Activated T-cell treated with anti-CD3 and anti-CD28 coated beads for 4 hours (primary cell): Measurements from ENCODE around the gene IQSEC3.

ENCODE experiments used
- DNase-seq: peaks from one replicate; pipeline ENCODE4 v3.0.0-alpha.2; 2020

IQSEC3 gene

DNA sequence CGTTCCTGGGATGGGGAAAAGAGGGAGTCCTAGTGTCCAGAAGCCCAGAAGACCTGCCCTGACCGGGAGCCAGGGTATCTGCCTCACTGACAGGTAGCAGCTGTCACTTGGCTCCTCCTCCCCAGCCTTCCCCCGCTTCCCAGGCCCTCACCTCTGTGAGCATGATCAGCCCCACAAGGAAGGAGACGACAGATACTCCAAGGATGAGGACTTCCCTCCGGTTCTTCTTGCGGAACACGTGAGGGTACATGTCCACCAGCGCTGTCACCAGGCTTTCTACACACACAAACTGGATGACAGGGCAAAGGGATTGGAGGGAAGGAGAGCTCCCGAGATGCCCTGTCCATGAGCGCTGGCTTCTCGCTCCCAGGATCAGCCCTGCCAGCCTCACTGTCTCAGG lies 157.3 kb downstream of the IQSEC3 start:
- no peak for DNase-seq

DNA sequence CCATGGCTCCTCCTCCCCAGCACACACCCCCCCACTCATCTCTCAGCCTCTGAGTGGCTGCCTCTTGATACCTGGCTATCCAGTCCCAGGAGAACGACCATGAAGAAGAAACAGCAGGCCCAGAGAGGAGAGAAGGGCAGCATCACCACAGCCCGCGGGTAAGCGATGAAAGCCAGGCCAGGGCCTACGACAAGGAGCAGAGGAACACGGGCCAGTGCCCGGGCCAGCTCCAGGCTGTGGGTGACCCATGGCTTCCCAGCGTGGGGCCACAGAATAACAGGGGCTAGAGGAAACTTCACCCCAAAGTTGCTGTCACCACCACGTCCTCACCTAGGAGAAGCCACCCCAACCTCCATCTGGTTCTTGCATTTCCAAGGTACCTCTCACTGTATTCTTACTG lies 157.8 kb downstream of the IQSEC3 start:
- no peak for DNase-seq

DNA sequence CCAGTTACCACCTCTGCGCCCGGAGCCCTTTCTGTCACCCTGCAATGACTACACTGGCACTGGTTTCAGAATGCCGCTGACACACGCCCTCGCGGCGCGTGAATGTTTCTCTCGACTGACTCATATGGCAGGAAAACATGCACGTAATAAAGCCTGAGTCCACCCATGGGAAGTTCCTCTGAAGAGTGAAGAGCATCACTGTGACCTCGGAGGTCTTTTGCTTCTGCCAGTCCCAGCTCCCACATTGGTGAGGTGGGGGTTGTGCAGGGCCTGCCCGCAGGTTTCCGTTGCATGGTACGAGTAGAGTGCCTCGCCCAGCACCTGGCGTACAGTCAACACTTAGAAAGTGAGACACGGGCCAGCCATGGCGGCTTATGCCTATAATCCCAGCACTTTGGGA lies 158.4 kb downstream of the IQSEC3 start:
- no peak for DNase-seq

DNA sequence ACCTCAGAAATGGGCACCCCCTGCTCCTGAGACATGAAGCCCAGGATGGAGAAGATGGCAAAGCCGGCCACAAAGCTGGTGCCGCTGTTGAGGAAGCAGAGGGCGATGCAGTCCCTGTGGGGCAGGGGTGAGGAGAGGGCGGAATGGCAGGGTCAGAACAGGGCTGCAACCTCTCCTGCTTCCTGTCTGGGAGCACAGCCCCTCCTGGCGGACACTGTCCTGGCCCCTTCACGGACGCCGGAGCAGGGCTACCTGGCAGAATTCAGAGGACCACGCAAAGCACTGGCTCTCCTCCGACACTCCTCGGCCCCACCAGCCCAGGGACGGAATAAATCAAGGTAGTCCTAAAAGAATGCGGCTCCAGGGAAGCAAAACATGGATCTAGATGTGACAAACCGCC lies 159.8 kb downstream of the IQSEC3 start:
- no peak for DNase-seq

DNA sequence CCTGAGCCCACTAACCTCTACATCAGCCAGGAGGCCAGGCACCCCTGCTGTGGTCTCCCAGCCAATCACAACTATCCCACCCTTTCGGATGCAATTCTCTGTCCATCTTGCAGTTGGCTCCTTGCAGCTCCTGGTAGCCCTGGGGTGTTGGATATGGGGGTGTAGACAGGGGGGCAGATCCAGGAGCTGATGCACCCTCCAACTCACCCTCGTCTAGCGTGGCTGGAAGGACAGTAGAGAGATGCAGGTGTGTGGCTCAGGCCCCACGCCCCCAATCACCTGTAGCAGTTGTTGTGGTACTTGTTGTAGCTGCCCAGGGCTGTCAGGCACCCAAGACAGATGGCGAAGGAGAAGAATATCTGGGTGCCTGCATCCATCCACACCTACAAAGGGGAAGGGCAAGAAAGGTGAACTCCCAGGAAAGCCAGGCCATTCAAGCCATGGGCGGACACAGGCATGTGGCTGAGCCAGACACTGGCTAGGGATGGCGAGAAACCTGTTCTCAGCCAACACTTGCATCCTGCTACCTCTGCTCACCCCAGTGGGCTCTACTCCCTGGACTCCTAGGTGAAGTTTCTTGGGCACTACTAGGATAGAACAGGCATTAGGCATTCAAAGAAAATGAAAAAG lies 160.8 kb downstream of the IQSEC3 start:
- no peak for DNase-seq
